DLD1 (cell line): ENCODE measurements around the gene DKK3.

ENCODE experiments used
- in situ Hi-C: cut with HindIII; loops from 2 replicates; pipeline ENCODE4 v1.10.0; 2017; ENCODE audit warnings: low sequenced_read_pairs

DKK3 gene

DNA sequence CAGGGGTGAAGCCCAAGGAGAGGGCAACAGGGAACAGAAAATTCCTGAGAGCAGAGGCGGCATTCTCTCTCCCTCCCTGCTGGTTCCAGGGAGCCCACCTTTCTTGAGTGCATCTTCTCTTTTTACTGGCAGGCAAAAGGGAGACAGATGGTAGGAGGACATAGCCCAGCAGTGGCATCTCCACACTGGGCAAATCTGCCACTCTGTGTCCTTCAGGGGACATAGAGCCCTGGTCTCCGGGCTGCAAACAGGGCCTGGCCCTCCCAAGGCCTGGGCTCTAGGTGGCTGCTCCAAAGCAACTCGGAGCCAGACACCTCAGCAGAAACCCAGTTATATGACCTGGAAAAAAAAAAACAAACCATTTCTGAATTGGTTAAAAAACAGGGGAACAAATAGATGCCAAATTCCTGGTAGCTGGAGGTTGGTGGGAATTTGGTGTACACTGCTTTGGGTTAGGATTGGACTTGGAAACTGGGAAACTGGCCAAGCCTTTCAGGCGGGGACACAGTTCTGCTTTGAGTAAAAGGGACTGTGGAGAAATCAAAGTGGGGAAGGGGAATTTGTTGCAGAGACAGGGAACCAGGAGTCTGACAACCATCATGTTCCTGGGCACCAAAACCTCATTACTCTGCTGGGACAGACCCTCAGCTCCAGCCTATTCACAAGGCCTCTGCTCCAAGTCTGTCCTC is 23.6 kb upstream of the DKK3 start:
- in situ Hi-C loops: no loop called here

GRCh38 chr11:12029738-12030363 is 21.4 kb upstream of the DKK3 start:
- in situ Hi-C loops: no loop called here

DNA sequence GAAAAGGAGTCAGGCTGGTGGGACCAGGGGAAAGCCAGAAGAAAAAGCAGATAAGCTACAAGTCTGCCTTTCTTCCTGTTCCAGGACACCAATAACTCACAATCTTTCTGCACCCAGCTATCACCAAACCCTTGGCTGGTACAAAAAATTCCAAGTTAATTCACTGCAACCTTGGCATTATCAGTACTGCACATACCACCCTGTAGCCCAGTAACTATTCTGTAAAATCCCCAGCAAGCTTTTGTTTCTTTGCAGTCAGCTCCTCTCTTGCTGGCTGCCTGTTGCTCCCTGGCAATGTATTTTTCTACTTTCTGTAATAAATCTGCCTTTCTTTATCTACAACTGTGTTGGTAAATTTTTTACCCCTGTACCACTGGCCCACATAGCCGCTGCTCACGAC is 20.7 kb upstream of the DKK3 start:
- in situ Hi-C loops: no loop called here

DNA sequence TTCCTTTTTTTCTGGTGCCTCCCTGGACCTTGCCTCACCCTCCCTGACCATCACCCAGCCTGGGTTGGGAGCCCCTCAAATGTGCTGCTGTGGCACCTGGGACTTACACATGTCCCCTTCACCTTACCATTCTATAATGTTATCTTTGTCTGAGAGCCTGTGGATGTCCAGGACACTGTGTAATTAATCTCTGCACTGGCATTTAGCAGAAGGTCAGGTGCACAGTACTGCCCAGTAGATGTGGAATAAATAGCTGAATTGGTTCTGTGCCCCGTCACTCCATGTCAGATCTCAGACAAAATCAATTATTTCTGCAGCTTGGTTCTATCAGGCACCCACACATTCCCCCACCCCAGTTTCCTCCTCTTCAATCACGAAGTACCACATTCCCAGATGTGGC is 19.9 kb upstream of the DKK3 start:
- in situ Hi-C loops: no loop called here

- in situ Hi-C loops: no loop called here
Observed at GRCh38 chr11:12026331-12027211, 18.1 kb upstream of the DKK3 start.

DNA sequence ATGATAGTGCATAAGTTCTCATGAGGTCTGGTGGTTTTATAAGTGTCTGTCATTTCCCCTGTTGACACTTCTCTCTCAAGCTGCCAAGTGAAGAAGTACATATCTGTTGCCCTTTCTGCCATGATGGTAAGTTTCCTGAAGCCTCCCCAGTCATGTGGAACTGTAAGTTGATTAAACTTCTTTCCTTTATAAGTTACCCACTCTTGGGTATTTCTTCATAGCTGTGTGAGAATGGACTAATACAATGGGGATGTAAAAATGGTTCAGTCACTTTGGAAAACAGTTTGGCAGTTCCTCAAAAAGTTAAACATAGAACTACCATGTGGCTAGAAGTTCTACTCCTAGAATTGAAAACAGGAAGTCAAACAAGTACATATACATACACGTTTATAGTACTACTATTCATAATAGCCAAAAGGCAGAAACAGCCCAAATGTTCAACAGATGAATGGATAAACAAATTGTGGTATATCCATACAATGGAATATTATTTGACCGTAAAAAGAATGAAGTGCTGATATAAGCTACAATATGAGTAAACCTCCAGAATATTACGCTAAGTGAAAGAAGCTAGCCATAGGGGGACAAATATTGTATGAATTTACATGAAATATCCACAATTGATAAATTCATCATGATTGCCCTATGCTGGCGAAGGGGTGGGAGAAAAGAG is 16.0 kb upstream of the DKK3 start:
- in situ Hi-C loops: no loop called here

GRCh38 chr11:12023015-12023414 is 14.6 kb upstream of the DKK3 start:
- in situ Hi-C loops: no loop called here

DNA sequence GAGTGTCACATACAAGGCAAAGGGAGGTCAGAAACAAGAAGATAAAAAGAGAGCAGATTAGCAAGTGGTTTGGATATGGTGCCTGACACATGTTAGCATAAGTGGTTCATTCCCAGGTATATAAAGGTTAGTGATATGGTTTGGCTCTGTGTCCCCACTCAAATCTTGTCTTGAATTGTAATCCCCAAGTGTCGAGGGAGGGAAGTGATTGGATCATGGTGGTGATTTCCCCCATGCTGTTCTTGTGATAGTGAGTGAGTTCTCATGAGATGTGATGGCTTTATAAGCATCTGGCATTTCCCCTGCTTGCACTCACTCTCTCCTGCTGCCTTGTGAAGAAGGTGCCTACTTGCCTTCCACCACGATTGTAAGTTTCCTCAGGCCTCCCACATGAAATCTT is 12.1 kb upstream of the DKK3 start:
- in situ Hi-C loops: no loop called here

DNA sequence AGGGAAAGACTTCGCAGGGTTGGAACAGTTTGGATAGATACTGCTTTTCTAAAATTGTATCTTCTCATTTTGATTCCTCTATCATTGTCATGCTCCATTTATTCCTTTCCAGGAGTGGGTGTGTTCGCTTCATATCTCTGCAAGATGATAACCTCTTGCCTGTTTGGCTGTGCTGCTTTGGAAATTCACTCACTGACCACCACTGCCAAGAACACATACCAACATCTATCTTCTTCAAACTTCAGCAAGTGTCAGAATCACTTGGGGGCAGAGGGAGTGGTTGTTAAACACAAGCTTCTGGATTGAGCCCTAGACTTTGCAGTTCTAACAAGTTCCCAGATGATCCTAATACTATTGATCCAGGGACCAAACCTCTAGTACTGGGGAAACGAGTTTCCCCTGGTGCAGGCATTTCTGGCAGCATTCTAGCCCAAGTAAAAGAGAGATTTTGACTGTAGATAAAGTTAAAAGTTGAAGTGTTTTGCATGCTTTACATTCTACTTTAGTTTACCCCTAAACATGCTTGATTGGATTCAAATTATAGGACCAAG is 11.5 kb upstream of the DKK3 start:
- in situ Hi-C loops: no loop called here

- in situ Hi-C loops: no loop called here
Observed at GRCh38 chr11:12019337-12019736, 10.9 kb upstream of the DKK3 start.

DNA sequence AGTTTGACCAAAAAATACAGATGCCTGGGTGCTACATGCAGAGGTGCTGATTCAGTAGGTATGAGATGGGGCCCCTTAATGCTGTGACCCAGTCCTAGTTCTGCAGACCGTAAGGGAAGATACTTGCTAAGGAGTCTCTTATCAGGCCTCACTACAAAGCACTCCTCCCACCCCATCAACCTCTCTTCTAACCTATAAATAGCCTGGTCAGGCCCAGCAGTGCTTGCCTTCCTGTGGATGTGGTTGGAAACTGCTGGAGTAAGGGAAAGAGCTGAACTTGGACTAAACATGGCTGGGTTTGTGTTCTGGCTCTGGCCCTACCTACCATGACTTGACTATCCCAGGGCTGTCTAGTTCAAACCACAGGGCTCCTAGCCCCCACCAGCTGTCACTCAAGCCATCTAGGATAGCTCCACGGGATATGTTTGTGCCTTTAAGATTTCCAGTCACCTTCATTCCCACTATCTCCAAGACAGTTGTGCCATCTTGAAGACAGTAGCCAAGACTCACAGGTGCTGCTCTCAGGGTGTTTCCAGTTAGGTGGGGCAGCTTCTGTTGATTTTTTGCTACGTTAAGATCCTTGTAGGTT is 9.5 kb upstream of the DKK3 start:
- in situ Hi-C loops: no loop called here

DNA sequence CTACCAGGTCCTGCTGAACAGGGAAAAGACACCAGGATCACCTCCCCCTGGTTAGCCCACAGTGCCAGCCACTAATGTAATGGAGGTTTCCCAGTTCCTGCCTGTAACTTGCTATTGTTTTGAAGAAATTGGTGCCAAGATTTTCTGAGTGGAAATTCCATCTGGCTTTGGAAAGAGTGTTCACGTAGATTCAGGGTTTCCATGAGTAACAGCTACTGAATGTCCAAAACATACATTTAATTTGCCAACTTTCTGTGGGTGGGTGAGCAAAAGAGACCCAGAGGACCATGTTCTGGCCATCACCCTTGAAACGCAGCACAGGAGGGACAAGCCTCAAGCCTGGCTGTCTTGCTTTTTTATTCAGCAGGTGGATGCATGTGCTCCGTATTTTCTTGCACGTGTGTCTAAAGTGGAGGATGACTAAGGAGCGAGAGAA is 8.8 kb upstream of the DKK3 start:
- in situ Hi-C loops: no loop called here

DNA sequence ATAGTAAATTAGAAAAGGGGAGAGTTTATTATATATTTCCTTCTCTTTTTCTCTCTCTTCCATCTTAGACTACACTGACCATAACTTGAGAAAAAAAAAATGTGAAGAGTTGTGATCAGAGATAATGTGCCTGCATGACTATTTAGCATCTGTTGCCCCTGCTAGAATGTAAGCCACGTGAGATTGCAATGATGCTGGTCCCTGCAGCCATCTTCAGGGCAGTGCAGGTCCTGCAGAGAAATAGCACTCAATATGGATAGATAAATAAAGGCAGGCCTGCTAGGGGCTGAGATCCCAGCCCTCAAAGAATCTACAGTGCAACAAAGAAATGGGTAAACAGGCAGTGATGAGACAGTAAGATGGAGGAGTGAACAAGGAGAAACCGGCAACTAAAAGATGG is 7.8 kb upstream of the DKK3 start:
- in situ Hi-C loops: no loop called here

DNA sequence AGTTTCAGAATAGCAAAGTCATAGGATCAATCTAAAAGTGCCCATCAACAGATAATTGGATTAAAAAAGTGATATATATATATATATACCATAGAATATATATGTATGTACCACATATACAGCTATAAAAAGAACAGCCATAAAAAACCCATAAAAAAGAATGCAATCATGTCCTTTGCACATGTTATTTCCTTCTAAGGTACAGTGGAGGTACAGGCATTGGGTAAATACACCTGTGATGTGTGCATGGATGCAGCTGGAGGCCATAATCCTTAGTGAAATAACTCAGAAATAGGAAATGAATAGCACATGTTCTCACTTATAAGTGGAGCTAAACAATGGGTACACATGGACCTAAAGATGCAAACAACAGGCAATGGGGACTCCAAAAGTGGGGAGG is 7.1 kb upstream of the DKK3 start:
- in situ Hi-C loops: no loop called here

DNA sequence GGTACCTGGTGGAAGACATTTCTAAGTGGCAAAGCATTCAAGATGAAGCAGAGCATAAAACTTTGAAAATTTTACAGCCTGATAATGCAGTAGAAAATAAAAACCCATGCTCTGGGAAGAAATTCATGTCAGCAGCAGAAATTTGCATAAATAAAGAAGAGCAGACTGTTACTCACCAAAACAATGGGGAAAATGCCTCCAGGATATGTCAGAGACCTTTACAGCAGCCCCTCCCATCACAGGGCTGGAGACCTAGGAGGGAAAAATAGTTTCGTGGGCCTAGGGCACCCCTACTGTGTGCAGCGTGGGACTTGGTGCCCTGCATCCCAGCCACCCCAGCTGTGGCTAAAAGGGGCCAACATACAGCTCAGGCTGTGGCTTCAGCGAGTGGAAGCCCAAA is 5.4 kb upstream of the DKK3 start:
- in situ Hi-C loops: no loop called here

DNA sequence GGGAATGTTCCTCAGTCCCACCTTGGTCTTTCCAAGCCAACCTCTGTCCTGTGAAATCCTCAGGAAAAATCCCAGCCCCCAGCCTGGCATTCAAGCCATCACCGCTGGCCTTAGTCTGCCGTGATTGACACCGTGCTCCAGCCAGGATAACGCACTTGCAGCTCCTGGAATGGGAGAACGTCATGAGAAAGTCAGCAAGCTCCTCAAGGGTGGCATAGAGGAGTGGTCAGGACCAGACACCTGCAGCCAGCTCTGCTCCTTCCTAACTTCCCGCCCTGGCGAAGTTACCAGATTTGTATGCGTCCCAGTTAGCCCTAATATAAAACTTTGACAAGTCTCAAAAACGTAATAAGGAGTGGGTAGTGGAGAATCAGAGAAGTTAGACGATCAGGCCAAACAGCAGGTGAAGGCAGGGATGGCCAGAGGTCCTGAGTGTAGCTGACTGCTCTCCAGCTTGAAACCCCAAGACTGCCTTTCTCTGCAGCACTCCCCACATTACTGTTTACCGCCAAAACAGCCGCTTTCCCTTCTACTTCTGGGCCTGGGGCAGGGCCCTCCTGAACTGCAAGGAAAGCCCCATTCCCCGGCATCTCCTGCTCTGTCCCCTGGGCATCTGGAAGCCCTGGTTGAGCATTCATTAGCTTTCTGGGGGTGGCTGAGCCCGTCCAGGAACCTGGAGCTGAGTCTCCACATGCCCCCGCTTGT is 1.3 kb upstream of the DKK3 start:
- in situ Hi-C loops: no loop called here

- in situ Hi-C loops: no loop called here
Observed at GRCh38 chr11:12008790-12009616, 577 bp upstream of the DKK3 start.

GRCh38 chr11:12007230-12007593 is 1.2 kb downstream of the DKK3 start:
- in situ Hi-C loops: no loop called here

GRCh38 chr11:12006552-12007229 is 1.7 kb downstream of the DKK3 start:
- in situ Hi-C loops: no loop called here
